Sigmoid colon (tissue), 4 donors: Measurements from ENCODE around the gene IL2RA.

ENCODE experiments used
- EP300 ChIP-seq, 4 donors: sonication (generic); formaldehyde crosslinking; IDR thresholded peaks; one replicate each; pipeline ENCODE4 v1.6.1; 2017; ENCODE audit warnings: antibody characterized with exemption in 4 of 4
- POLR2A ChIP-seq, 2 donors: fragments of 450-650 bp; IDR thresholded peaks; one replicate each; pipeline ENCODE4 v1.6.1; 2016; ENCODE audit warnings: antibody characterized with exemption in 2 of 2, mild to moderate bottlenecking in 2 of 2, moderate library complexity in 2 of 2
- POLR2AphosphoS5 ChIP-seq, 4 donors: sonication (generic); formaldehyde crosslinking; IDR thresholded peaks; one replicate each; pipeline ENCODE4 v1.6.1; 2017; ENCODE audit warnings: antibody characterized with exemption in 4 of 4
- TF ChIP-seq, protein P1 (sequence below), 4 experiments: fragments of 450-650 bp in 3 of 4; fragments of 200-600 bp in 1 of 4; IDR thresholded peaks; one replicate each; pipeline ENCODE4 v1.5.1; 2016 to 2019; ENCODE audit warnings: antibody characterized with exemption in 4 of 4, mild to moderate bottlenecking in 3 of 4, moderate library complexity in 2 of 4

DNA sequence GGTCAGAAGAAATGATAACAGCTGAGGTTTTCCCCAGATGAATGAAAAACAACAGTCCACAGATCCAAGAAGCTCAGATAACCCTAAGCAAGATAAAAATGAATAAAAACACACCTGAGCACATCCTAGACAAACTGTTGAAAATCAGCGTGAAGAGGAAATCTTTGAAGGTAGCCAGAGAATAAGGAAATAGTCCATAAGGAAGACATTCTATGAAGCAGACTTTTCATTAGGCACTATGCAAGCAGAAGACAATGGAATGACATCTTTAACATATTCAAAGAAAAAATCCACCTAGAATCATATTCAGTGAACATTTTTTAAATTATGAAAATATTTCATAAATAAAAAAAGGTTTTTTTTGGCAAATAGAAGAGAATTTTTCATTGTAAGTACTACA is 69.8 kb downstream of the IL2RA start:
- TF ChIP-seq POLR2AphosphoS5 (IDR thresholded peaks at IDR 0.05) (no peak), EP300 (IDR thresholded peaks at IDR 0.05) (no peak), POLR2A (IDR thresholded peaks at IDR 0.05) (no peak)
- TF ChIP-seq, protein P1, sequence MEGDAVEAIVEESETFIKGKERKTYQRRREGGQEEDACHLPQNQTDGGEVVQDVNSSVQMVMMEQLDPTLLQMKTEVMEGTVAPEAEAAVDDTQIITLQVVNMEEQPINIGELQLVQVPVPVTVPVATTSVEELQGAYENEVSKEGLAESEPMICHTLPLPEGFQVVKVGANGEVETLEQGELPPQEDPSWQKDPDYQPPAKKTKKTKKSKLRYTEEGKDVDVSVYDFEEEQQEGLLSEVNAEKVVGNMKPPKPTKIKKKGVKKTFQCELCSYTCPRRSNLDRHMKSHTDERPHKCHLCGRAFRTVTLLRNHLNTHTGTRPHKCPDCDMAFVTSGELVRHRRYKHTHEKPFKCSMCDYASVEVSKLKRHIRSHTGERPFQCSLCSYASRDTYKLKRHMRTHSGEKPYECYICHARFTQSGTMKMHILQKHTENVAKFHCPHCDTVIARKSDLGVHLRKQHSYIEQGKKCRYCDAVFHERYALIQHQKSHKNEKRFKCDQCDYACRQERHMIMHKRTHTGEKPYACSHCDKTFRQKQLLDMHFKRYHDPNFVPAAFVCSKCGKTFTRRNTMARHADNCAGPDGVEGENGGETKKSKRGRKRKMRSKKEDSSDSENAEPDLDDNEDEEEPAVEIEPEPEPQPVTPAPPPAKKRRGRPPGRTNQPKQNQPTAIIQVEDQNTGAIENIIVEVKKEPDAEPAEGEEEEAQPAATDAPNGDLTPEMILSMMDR (IDR thresholded peaks at IDR 0.05): no peak
